Measurements from ENCODE around the gene SORD.

Gene SORD

DNA sequence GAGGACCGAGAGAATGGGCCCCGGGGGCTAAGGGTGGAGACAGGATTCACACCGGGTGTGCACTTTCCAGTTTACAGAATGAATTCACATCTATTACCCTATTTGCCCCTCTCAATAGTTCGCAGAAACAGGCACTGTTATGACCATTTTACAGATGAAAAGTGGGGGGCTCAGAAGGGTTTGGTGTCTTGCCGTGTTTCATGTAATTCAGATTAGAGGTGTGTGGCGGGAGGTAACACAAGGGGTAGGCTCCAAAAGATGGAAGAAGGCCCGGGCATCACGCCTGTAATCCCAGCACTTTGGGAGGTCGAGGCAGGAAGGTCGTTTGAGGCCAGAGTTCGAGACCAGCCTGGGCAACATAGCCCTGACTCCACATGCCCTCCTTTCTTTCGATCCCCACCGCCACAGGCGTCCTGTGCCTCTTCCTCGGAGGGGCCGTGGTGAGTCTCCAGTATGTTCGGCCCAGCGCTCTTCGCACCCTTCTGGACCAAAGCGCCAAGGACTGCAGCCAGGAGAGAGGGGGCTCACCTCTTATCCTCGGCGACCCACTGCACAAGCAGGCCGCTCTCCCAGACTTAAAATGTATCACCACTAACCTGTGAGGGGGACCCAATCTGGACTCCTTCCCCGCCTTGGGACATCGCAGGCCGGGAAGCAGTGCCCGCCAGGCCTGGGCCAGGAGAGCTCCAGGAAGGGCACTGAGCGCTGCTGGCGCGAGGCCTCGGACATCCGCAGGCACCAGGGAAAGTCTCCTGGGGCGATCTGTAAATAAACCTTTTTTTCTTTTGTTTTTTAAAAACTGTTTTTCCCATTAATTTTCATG is 94.5 kb downstream of the SORD start:
- ChIA-PET POLR2A (ENCODE audit: low non-redundant PET) (no interaction called here), CTCF (interaction anchor here (0.5 to 1.7 kb wide), 19 partner anchors 9 to 314 kb away, joined by 3 to 11 read pairs (median 5); partner anchors contain the start of genes DUOX1 and DUOXA1)
- no peak overlapping the region for H3K27ac ChIP-seq
- no peak for DNase-seq (ENCODE audit: low spot score)
- TF ChIP-seq CTCF (conservative IDR thresholded peaks at IDR 0.05; ENCODE audit: low read depth): no peak

DNA sequence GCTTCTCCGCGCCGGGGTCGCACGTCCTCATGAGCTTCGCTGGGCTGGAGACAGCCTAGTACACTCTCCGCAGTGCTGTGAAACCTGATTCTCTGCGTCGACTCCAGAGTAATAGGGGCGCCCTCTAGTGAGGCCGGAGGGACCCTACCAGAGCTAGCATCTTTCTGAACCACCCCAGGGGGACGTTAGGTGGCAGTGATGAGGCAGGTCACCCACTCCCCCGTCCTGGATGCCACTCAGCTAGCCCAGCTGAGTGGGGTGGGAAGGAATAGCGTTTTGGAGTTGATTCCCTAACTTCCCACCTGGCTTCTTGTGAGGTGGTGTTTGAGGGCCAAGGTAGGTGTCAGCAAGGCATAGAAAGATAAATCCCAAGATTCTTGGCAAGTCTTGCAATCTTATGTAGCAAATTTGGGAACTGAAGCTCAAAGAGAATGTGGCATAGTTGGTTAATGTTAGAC is 95.2 kb downstream of the SORD start:
- peak; percentile 95 for DNase-seq (ENCODE audit: low spot score)
- CTCF ChIA-PET: interaction anchor here (0.5 to 1.7 kb wide), 25 partner anchors 8 to 1287 kb away, joined by 3 to 11 read pairs (median 4); partner anchors contain the start of genes DUOX1, DUOXA1 and SORD
- POLR2A ChIA-PET (ENCODE audit: low non-redundant PET): no interaction called here
- H3K27ac ChIP-seq: no peak overlapping the region
- peak; percentile 99 for TF ChIP-seq CTCF (conservative IDR thresholded peaks at IDR 0.05; ENCODE audit: low read depth)

DNA sequence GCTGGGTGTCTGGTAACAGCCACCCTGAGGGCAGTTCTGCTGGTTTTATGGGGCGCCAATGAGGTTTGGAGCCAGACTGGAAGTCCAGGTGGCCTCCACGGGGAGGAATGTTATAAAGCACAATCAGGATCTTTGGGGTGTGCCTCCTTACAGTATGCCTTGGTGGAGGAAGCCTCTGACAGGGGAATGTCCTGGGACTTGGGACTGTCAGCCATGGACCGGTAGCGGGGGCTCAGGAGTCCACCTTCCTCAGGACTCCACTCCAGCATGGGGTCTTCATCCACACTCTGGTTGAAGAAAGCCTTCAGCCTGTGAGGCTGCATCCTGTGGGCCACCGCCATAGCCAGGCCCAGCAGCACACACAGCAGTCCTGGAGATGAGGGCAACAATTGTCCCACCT is 96.0 kb downstream of the SORD start:
- no peak for DNase-seq (ENCODE audit: low spot score)
- ChIA-PET CTCF (interaction anchor here (0.8 to 1.7 kb wide), 7 partner anchors 8 to 158 kb away, joined by 3 to 11 read pairs (median 7); partner anchors contain the start of genes DUOX1, DUOXA1 and SORD), POLR2A (ENCODE audit: low non-redundant PET) (no interaction called here)
- H3K27ac ChIP-seq: no peak overlapping the region
- TF ChIP-seq CTCF (conservative IDR thresholded peaks at IDR 0.05; ENCODE audit: low read depth): no peak

DNA sequence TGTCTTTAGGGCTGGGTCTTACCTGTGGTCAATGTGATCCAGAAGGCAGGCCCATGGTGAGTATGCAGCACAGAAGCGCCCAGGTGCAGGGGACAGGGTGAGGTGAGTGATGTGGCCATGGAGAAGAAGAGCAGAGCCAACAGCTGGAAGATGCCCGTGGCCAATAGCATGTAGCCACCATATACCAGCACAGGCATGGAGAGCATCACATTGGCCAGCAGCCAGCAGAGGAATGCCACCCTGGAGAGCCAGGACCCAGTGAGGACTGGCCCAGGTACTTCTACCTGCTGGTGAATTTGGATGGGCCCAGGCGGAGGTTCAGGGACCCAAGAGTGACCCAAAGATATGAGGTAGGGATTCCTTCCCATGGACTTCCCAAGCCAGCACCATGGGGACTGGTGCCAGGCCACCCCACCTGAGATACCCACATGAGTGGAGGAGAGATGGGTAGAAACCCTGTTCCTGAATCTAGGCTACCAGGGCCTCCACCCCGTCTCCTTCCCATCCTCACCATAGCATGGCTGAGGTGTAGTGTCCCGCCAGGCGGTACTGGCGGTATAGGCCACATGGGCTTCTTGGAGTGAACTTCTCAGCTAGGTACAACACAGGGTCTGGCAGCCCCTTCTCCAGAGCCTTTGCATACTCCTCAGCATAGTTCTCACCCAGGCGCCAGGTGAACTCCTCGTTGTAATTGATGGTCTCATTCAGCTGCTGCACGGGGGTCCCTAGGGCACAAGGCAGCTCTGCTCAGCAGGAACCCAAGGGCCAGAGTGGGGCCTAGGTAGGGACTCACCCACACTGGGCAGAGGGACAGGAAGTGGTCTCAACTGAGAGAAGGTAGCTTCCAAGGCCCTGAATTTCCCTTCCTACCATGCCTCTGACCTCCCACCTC is 97.3 kb downstream of the SORD start:
- no peak for TF ChIP-seq CTCF (conservative IDR thresholded peaks at IDR 0.05; ENCODE audit: low read depth)
- no peak overlapping the region for H3K27ac ChIP-seq
- CTCF ChIA-PET: no interaction called here
- POLR2A ChIA-PET (ENCODE audit: low non-redundant PET): no interaction called here
- DNase-seq (ENCODE audit: low spot score): no peak

GRCh38 chr15:45121020-45121419 is 98.0 kb downstream of the SORD start:
- ChIA-PET CTCF (no interaction called here), POLR2A (ENCODE audit: low non-redundant PET) (no interaction called here)
- H3K27ac ChIP-seq: no peak overlapping the region
- no peak for DNase-seq (ENCODE audit: low spot score)
- no peak for TF ChIP-seq CTCF (conservative IDR thresholded peaks at IDR 0.05; ENCODE audit: low read depth)
